ENCODE measurements around the gene PPP5C.
"Not testable (repeated sequence)": the region's sequence is repeated elsewhere in the genome, so short reads cannot be mapped to it uniquely, and the experiment has no call there.

Gene PPP5C

DNA sequence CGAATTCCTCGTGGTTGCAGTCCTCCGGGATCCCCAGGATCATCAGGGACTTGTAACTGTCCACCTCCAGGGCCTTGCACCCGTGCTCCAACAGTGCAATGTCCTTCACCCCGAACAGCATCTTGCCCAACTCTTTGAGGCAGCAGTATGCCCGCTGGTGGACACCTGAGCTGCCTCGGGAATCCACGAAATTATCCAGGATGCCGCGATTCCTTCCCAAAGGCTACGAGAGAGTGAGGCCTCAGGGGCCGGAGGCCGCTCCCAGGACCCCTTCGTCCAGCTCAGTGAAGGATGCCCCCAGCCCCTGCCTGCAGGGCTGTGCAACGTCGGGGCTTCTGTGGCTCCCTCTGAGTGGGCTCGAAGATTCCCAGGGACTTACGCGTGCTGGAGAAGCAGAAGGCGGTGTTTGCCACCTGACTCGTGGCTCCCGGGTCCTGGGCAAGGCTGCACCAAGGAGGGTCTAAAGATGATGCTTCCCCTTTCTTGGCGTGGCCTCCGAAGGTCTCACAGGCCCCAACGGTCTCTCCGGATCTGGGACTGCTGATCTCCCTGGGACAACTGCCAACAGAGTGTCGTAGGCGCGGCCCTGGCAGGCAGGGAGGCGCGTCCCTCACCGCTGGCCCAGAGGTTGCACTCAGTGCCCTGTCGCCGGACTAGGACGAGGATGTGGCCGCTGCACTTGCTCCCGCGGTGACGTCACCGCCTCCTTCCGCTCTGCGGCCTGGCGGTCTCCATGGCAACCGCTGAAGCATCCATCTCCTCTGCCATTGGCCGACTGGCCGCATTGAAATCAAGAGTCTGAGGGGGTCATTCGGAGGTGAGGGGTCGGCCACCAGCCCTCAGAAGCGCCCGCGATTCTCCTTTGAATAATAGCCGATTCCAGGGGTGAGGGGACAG is 81.6 kb downstream of the PPP5C start, which contains the start of gene PNMA8C:
PNMA8C (minus strand) TSS at position 698 of the 897 bp plus-strand sequence; CDS start at position 121, 577 bp downstream.
- in situ Hi-C loops (cut with MboI; ENCODE audit: low sequenced_read_pairs) = no loop called here

DNA sequence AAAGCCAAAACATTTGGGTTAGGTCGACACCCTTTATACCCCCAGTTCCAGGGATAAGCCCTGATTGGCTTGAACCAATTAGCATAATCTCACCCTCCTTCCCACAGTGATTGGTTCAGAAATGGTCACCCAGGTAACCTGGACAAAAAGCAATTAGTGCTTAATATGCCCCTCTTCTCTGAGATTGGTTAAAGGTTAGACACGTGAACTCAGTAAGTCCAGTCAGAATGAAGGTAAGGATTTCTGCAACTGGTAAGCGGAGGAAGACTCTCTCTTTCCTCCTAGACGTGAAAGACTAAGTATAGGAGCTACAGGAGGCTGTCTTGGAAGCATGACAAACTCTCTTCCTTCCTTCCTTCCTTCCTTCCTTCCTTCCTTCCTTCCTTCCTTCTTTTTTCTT is 83.1 kb downstream of the PPP5C start:
- in situ Hi-C loops (cut with MboI; ENCODE audit: low sequenced_read_pairs) = no loop called here

DNA sequence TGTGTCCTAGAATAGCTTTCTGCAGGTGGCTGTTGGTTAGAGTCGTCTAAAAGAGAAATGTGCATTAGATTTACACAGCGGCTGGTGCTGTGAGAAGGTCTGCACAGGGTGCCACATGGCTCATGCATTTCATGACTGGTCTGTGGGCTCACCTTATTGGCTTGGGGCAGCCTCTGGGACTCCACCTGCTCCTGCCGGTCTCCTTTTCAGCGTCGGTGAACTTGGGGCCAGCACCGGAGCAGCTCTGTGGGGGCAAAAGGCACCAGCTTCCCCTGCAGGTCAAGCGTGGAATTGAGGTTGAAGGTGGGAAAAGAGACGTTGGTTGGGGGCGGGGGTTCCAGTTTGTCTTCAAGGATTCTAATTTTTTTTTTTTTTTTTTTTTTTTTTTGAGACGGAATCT is 84.9 kb downstream of the PPP5C start:
- in situ Hi-C loops (cut with MboI; ENCODE audit: low sequenced_read_pairs) = no loop called here

- in situ Hi-C loops (cut with MboI; ENCODE audit: low sequenced_read_pairs) = not testable (repeated sequence)
Observed at GRCh38 chr19:46433470-46433869, 86.6 kb downstream of the PPP5C start.

DNA sequence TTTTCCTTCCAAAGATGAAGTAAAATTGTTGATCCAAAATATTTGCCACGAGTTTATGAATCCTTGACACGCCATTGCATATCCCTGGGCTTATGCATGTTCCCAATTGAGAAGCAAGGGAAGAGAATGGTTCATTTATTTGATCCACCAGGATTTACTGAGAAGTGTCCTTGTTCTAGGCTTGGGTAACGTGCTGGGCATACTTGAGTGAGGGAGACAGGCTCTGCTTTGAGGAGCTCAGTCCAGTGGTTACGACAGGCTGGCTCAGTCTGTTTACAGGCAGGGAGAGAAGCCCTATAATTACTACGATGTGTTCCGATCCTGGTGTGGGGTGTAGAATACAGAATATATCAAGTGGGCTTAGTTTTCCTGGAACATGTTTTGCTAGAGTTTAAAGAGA is 88.1 kb downstream of the PPP5C start:
- in situ Hi-C loops (cut with MboI; ENCODE audit: low sequenced_read_pairs) = no loop called here

GRCh38 chr19:46435689-46436088 is 88.8 kb downstream of the PPP5C start:
- in situ Hi-C loops (cut with MboI; ENCODE audit: low sequenced_read_pairs) = not testable (repeated sequence)
